Right lobe of liver (tissue), 6 donors: ENCODE results near the gene ISYNA1. TPM values are rescaled to one million over a fixed set of nuclear protein-coding genes. Genes with fewer than 3 reads are reported as not detected.
A peak's percentile ranks its signal among the peaks of the same experiment; 100 is the strongest.

Source experiments
- ATAC-seq, 4 donors: fragments of 200-7000 bp; cut with Tn5 transposase; one replicate each; pipeline ENCODE4 v1.9.1; 2020; ENCODE audit warnings: mild to moderate bottlenecking in 4 of 4, moderate library complexity in 4 of 4
- DNase-seq, 3 donors: peaks; one replicate each; pipeline ENCODE4 v3.0.0-alpha.2; 2020
- H3K27ac ChIP-seq, 3 donors: fragments of 200-600 bp; one replicate each; pipeline ENCODE4 v1.8.0; 2022
- H3K27me3 ChIP-seq, 2 donors: fragments of 200-600 bp; one replicate each; pipeline ENCODE4 v1.8.0; 2022
- H3K36me3 ChIP-seq, 4 donors: fragments of 200-600 bp; sonication (generic) in 1 of 4; one replicate each; pipeline versions ENCODE4 v1.5.1 to v1.8.0; 2017 to 2022; ENCODE audit warnings: control low read depth in 1 of 4
- H3K4me1 ChIP-seq, 4 donors: fragments of 200-600 bp; sonication (generic) in 1 of 4; one replicate each; pipeline versions ENCODE4 v1.5.1 to v1.8.0; 2017 to 2022; ENCODE audit warnings: control low read depth in 1 of 4
- H3K4me3 ChIP-seq, 3 donors: fragments of 200-600 bp; one replicate each; pipeline ENCODE4 v1.8.0; 2022
- H3K9me3 ChIP-seq, 4 donors: fragments of 200-600 bp; sonication (generic) in 1 of 4; one replicate each; pipeline versions ENCODE4 v1.5.1 to v1.8.0; 2017 to 2022; ENCODE audit warnings: control low read depth in 1 of 4
- POLR2A ChIP-seq: fragments of 450-650 bp; IDR thresholded peaks from one replicate; pipeline ENCODE4 v1.6.1; 2017; ENCODE audit warnings: antibody characterized with exemption, mild to moderate bottlenecking
- WGBS: methylation state at CpG from one replicate; pipeline ENCODE4 v1.1.6; 2018; ENCODE audit warnings: low coverage, low lambda C conversion rate; ENCODE audit not compliant: insufficient coverage; ENCODE audit errors: missing lambda C conversion rate; 5-methylcytosine and 5-hydroxymethylcytosine counted together
- intact Hi-C, 2 donors: fragments of 100-400 bp; cut with DNase I; formaldehyde crosslinking; loops; one replicate each; pipeline versions ENCODE4 v1.11.2 to v1.14.1; 2022
- total RNA-seq, 6 experiments: library from RNA; depleted of rRNA in 2 of 6; stranded (reverse); fragments of >200 nt in 2 of 6; fragmentation: NEBNext Ultra II Directional in 3 of 6; extraction: Animal tissue kit (Norgen Biotek cat#: 25700) in 3 of 6; gene quantifications; one replicate each; pipeline versions ENCODE4 v1.1.0 to v1.2.4, GENCODE V29; 2016 to 2023
- TF ChIP-seq, protein P1 (sequence below), 4 donors: fragments of 200-600 bp in 3 of 4; fragments of 450-650 bp in 1 of 4; IDR thresholded peaks; one replicate each; pipeline versions ENCODE4 v1.5.1 to v1.8.0; 2016 to 2022; ENCODE audit warnings: antibody characterized with exemption in 4 of 4, mild to moderate bottlenecking in 2 of 4
- donor health status: DM: no; HTN: yes; CAD: no.
- donor health status: DM: no; HTN: no; CAD: no.
- donor health status: DM: no; HTN: no; CAD: no.
- donor health status: DM: no; HTN: yes; CAD: no.
- donor health status: DM: no; HTN: yes; CAD: no.

Gene ISYNA1
- total RNA-seq, 6 experiments from 2014 or later = 6.5 to 8.3 (median 7.8) TPM

DNA sequence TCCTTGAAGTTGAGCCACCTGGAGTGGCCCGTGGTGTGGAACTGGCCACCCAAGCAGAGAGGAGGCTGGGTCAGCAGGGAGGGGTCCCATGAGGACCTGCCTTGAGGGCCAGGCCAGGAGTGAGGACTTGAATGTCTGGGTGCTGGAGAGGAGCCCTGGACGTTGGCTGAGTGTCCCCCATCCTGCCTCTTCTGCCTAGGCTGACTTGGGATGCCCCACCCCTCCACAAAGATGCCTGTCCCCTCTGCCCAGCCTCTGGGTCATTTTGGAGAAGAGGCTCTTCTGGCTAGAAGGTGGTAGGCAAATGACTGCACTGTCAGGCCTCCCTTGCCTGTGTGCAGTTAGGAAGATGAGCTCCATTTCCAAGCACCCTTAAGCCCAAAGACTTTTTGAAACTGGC lies 17.0 kb downstream of the ISYNA1 start:
- H3K4me1 ChIP-seq = peaks cover 0 to 25% (median 10%) of the 10 kb centered on the region in 4 donors
- ATAC-seq = no peak
- H3K36me3 ChIP-seq = no peaks in the 10 kb centered on the region
- H3K27ac ChIP-seq = no peak overlapping the region
- intact Hi-C loops = no loop called here
- TF ChIP-seq, protein P1, sequence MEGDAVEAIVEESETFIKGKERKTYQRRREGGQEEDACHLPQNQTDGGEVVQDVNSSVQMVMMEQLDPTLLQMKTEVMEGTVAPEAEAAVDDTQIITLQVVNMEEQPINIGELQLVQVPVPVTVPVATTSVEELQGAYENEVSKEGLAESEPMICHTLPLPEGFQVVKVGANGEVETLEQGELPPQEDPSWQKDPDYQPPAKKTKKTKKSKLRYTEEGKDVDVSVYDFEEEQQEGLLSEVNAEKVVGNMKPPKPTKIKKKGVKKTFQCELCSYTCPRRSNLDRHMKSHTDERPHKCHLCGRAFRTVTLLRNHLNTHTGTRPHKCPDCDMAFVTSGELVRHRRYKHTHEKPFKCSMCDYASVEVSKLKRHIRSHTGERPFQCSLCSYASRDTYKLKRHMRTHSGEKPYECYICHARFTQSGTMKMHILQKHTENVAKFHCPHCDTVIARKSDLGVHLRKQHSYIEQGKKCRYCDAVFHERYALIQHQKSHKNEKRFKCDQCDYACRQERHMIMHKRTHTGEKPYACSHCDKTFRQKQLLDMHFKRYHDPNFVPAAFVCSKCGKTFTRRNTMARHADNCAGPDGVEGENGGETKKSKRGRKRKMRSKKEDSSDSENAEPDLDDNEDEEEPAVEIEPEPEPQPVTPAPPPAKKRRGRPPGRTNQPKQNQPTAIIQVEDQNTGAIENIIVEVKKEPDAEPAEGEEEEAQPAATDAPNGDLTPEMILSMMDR (IDR thresholded peaks at IDR 0.05) = no peak
- no peak for TF ChIP-seq POLR2A
- peaks cover 0 to 5% of the 10 kb centered on the region in 2 donors for H3K27me3 ChIP-seq
- no CpG with 5 or more reads among the region's 2 CpGs for WGBS
- no peak overlapping the region for H3K4me3 ChIP-seq
- H3K9me3 ChIP-seq = no peaks in the 10 kb centered on the region
- DNase-seq = no peak

DNA sequence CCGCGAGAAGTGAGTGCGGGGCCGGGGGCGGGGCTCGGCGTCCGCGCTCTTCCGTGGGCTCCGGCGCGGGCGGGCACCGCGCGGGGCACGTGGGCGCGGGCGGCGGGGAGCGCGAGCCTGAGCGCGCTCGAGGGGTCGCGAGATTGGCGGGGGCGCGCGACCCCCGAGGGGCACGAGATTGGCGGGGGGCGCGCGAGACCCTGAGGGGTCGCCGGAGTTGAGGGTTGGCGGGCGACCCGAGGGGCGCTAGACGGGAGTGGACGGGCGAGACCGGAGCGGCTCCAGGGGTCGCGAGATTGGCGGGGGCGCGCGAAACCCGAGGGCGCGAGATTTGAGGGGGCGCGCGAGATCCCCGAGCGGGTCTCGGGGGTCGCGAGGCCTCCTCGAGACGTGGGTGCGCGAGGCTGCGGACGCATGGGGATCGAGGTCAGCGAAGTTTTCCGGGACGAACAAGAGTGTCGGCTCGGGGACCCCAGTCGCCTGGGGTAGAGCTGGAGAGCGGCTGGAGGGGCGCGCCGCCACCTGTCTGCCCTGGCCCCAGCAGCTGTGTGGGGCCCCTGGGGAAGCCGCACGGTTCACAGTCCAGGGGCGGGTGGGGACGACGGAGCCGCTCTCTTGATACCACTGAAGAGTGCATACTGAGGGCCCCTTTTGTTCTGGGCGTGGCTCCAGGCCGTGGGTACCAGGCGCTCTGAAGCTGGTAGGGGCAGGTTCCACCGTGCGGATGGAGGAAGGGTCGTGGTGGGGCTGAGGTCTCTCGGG lies 18.1 kb downstream of the ISYNA1 start:
- intact Hi-C loops = loop anchor here in 1 of 2 donors (10.0 kb wide), 1 partner anchor 145 kb away; the partner anchor contains the start of gene IQCN
- Histone ChIP-seq H3K27me3 (peaks cover 0 to 5% of the 10 kb centered on the region in 2 donors), H3K36me3 (no peaks in the 10 kb centered on the region), H3K4me3 (peak overlapping the region; percentile 48 to 70 (median 56)), H3K9me3 (no peaks in the 10 kb centered on the region), H3K27ac (peak overlapping the region in 2 of 3 donors; percentile 66 to 84), H3K4me1 (peaks cover 0 to 35% (median 12%) of the 10 kb centered on the region in 4 donors)
- WGBS = 36% methylated on average over 7 of the region's 97 CpGs
- DNase-seq (no peak), ATAC-seq (no peak)
- no peak for TF ChIP-seq POLR2A
- TF ChIP-seq, protein P1 (IDR thresholded peaks at IDR 0.05) = peak in 1 of 4 donors; percentile 3

DNA sequence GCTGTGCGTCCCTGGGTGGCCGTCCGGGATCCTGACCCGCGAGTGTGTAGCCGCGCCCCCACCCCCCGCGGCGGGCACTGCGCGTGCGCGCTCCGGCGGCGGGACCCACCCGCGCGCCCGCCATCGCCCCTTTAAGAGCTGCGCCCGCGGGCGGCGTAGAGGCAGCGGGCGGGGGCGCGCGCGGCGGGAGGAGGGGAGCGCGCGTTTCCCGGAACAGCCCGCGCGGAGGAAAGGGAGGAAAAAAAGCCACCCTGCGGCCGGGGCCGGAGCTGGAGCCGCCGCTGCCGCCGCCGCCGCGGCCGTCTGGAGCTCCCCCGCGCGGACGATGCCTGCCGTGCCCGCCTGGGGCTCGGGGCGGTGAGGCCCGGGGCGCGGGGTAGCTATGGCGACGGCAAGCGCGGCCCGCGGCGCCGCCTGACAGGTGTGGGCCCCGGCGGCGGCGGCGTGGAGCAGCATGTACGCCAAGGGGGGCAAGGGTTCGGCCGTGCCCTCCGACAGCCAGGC lies 18.7 kb downstream of the ISYNA1 start, which contains the start of gene SSBP4:
Gene SSBP4, plus strand, starts transcription at position 204 of the 504 bp plus-strand sequence. Its CDS starts 251 bp downstream, at position 455.
- 0% methylated on average over 26 of the region's 80 CpGs for WGBS

DNA sequence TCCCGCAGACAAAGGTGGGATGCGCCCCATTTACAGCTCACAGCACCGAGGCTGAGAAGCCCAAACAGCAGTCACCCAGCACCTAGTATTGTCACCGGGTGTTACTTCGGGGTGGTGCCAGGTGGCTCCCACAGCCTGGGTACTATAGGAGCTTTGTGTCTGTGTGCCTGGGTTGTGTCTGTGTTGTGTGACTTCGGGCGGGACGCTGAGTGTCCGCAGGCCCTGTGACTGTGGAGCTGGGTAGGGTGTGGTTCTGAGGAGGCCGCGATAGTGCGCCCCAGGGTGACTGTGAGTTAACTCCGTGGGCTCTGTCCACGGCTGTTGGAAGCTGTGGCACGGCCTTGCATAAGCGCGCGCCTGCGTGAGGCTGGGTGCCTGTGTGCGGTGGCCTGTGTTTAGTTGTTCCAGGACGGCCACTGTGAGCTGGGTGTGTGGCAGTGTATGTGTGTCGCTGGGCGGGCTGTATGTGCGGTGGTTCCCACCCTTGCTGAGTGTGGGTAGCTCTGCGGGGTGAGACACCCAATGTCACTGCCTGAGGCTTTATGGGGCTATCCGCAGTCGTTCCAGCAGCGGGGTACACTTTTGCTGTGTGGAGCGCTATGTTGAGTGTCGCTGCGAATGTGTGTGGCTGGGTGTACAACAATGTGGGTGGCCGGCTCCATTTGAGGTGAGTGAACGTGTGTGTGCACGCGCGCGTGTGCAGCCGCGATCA lies 19.3 kb downstream of the ISYNA1 start:
- Histone ChIP-seq H3K27ac (peak overlapping the region in 2 of 3 donors; percentile 70 to 84), H3K36me3 (no peaks in the 10 kb centered on the region), H3K4me1 (peaks cover 0 to 46% (median 16%) of the 10 kb centered on the region in 4 donors), H3K4me3 (peak overlapping the region in 2 of 3 donors; percentile 48 to 70), H3K27me3 (peaks cover 0 to 5% of the 10 kb centered on the region in 2 donors), H3K9me3 (no peaks in the 10 kb centered on the region)
- DNase-seq (peak in 1 of 3 donors; percentile 69), ATAC-seq (peak; percentile 0 to 17 (median 2))
- TF ChIP-seq, protein P1 (IDR thresholded peaks at IDR 0.05) = no peak
- TF ChIP-seq POLR2A = no peak
- 20% methylated on average over 5 of the region's 39 CpGs for WGBS
- intact Hi-C loops = loop anchor here in 1 of 2 donors (10.0 kb wide), 1 partner anchor 144 kb away; the partner anchor contains the start of gene IQCN

More for the DNA sequence above, 18.7 kb downstream of the ISYNA1 start, which contains the start of gene SSBP4:
- intact Hi-C loops = loop anchor here in 1 of 2 donors (10.0 kb wide), 1 partner anchor 144 kb away; the partner anchor contains the start of gene IQCN
- H3K27ac ChIP-seq = peak within 1 kb of the TSS in 2 of 3 donors; percentile 70 to 84
- no peaks in the 10 kb centered on the region for H3K9me3 ChIP-seq
- ATAC-seq (peak; percentile 17 to 46 (median 32)), DNase-seq (peak; percentile 74 to 80 (median 76))
- H3K4me1 ChIP-seq = peaks cover 0 to 41% (median 15%) of the 10 kb centered on the region in 4 donors
- peak within 1 kb of the TSS; percentile 48 to 70 (median 56) for H3K4me3 ChIP-seq
- peaks cover 0 to 5% of the 10 kb centered on the region in 2 donors for H3K27me3 ChIP-seq
- peak; percentile 61 for TF ChIP-seq POLR2A
- TF ChIP-seq, protein P1 (IDR thresholded peaks at IDR 0.05) = peak; percentile 21 to 65 (median 40)
- no peaks in the 10 kb centered on the region for H3K36me3 ChIP-seq
